Caco-2 (cell line): ENCODE data around the gene AFF1. TPM values are rescaled to one million over a fixed set of nuclear protein-coding genes. Genes with fewer than 3 reads are reported as not detected.

Source experiments
- BruUV-seq: library from RNA; stranded (reverse); fragments of 400-500 nt; replicated peaks from 2 replicates; lab custom pipeline; 2021; lab: Mats Ljungman, UMichigan
- CTCF ChIA-PET: fragments of 300-600 bp; sonication (Branson Sonifier 250); formaldehyde crosslinking; loops from one replicate; lab custom pipeline; 2022; ENCODE audit warnings: antibody characterized with exemption; lab: Charles Lee
- POLR2A ChIA-PET: fragments of 300-600 bp; sonication (Branson Sonifier 250); formaldehyde crosslinking; loops from one replicate; lab custom pipeline; 2022; ENCODE audit warnings: antibody characterized with exemption; lab: Charles Lee
- DNase-seq, 2 experiments: peaks; one replicate each; pipeline versions ENCODE4 v3.0.0 to v3.0.0-alpha.2; 2020 to 2022
- H3K27me3 ChIP-seq: replicated peaks from 2 replicates; pipeline ENCODE4 v1.6.0; 2011; ENCODE audit warnings: low read length; ENCODE audit not compliant: control insufficient read depth, insufficient read depth
- H3K36me3 ChIP-seq: 2 replicates; pipeline ENCODE4 v1.5.1; 2011; ENCODE audit warnings: low read length; ENCODE audit not compliant: control insufficient read depth, insufficient read depth
- H3K4me1 ChIP-seq: fragments of 250-450 bp; sonication (Bioruptor Pico); 2 replicates; pipeline ENCODE4 v1.5.1; 2020; ENCODE audit warnings: mild to moderate bottlenecking
- H3K4me3 ChIP-seq: 2 replicates; pipeline ENCODE4 v1.5.1; 2011; ENCODE audit warnings: low read depth, mild to moderate bottlenecking, control low read depth, low read length
- H3K9me3 ChIP-seq: fragments of 250-450 bp; sonication (Bioruptor Pico); 2 replicates; pipeline ENCODE4 v1.5.1; 2020; ENCODE audit warnings: mild to moderate bottlenecking, moderate library complexity
- H3K27ac Mint-ChIP-seq: one replicate; pipeline ENCODE4 v1.8.0; 2022; ENCODE audit warnings: mixed read lengths; ENCODE audit not compliant: unreplicated experiment
- H3K27me3 Mint-ChIP-seq: one replicate; pipeline ENCODE4 v1.8.0; 2022; ENCODE audit warnings: mixed read lengths; ENCODE audit not compliant: insufficient read depth, unreplicated experiment
- H3K36me3 Mint-ChIP-seq: one replicate; pipeline ENCODE4 v1.8.0; 2022; ENCODE audit warnings: mild to moderate bottlenecking, mixed read lengths; ENCODE audit not compliant: insufficient read depth, unreplicated experiment
- H3K4me1 Mint-ChIP-seq: one replicate; pipeline ENCODE4 v1.8.0; 2022; ENCODE audit warnings: low read depth, mixed read lengths; ENCODE audit not compliant: unreplicated experiment
- H3K4me3 Mint-ChIP-seq: one replicate; pipeline ENCODE4 v1.8.0; 2022; ENCODE audit warnings: mild to moderate bottlenecking, moderate library complexity, mixed read lengths; ENCODE audit not compliant: unreplicated experiment
- H3K9me3 Mint-ChIP-seq: one replicate; pipeline ENCODE4 v1.8.0; 2022; ENCODE audit warnings: mixed read lengths; ENCODE audit not compliant: unreplicated experiment
- intact Hi-C: fragments of 100-400 bp; cut with micrococcal nuclease; formaldehyde crosslinking; loops from one replicate; pipeline ENCODE4 v1.10.0; 2022; ENCODE audit not compliant: unreplicated experiment
- total RNA-seq: library from RNA; stranded (reverse); gene quantifications from 2 replicates; pipeline ENCODE4 v1.2.3, GENCODE V29; 2022
- TF ChIP-seq, protein P1 (sequence below), 2 experiments: fragments of 200-600 bp in 1 of 2; IDR thresholded peaks; 1 replicate in 1 of 2; 2 replicates in 1 of 2; pipeline versions ENCODE4 v1.5.1 to v1.8.0; 2011 to 2022; ENCODE audit warnings: antibody characterized with exemption in 1 of 2, control low read depth in 1 of 2, inconsistent platforms in 1 of 2, low read depth in 1 of 2, low read length in 1 of 2, mild to moderate bottlenecking in 1 of 2, moderate library complexity in 1 of 2; ENCODE audit not compliant: insufficient read depth in 1 of 2, severe bottlenecking in 1 of 2, unreplicated experiment in 1 of 2

The AFF1 gene
- total RNA-seq, 1 experiment from 2014 or later, result 48.3 TPM

- CTCF ChIA-PET, result no interaction called here
Observed at GRCh38 chr4:86947501-86948120, 12.8 kb downstream of the AFF1 start.

DNA sequence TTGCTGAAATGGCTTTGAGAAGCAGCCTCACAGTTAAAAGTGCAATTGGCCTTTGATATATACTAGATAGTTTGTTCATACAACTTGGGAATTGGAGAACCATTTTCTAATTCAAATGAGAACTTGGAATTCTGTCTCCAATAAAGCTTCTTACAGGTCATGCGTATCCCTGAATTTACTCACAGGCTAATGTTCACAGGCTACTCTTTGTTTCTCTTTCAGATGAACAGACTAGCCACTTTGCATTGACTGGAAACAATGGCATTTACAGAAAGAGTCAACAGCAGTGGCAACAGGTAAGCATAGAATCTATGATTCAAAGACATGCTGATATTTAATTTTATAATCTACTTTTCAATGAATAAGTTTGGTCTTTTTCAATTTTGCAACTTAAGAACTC, 13.5 kb downstream of the AFF1 start:
- H3K27ac Mint-ChIP-seq, result no peak overlapping the region
- H3K27me3 ChIP-seq, result no peaks in the 10 kb centered on the region
- intact Hi-C loops, result no loop called here
- no peaks in the 10 kb centered on the region; the same call in 1 of the 2 replicates for H3K36me3 ChIP-seq
- H3K4me1 Mint-ChIP-seq, result peaks cover 8% of the 10 kb centered on the region
- ChIA-PET POLR2A (no interaction called here), CTCF (no interaction called here)
- peaks cover 7% of the 10 kb centered on the region for H3K36me3 Mint-ChIP-seq
- TF ChIP-seq, protein P1, sequence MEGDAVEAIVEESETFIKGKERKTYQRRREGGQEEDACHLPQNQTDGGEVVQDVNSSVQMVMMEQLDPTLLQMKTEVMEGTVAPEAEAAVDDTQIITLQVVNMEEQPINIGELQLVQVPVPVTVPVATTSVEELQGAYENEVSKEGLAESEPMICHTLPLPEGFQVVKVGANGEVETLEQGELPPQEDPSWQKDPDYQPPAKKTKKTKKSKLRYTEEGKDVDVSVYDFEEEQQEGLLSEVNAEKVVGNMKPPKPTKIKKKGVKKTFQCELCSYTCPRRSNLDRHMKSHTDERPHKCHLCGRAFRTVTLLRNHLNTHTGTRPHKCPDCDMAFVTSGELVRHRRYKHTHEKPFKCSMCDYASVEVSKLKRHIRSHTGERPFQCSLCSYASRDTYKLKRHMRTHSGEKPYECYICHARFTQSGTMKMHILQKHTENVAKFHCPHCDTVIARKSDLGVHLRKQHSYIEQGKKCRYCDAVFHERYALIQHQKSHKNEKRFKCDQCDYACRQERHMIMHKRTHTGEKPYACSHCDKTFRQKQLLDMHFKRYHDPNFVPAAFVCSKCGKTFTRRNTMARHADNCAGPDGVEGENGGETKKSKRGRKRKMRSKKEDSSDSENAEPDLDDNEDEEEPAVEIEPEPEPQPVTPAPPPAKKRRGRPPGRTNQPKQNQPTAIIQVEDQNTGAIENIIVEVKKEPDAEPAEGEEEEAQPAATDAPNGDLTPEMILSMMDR (IDR thresholded peaks at IDR 0.05; ENCODE audit: insufficient read depth in 1 of 2, low read depth in 1 of 2, low read length in 1 of 2, severe bottlenecking in 1 of 2, unreplicated experiment in 1 of 2), result no peak
- no peaks in the 10 kb centered on the region for H3K9me3 ChIP-seq
- DNase-seq, result no peak
- H3K4me3 Mint-ChIP-seq, result no peak overlapping the region
- H3K27me3 Mint-ChIP-seq, result no peaks in the 10 kb centered on the region
- H3K4me3 ChIP-seq, result no peak overlapping the region
- H3K9me3 Mint-ChIP-seq, result no peaks in the 10 kb centered on the region
- H3K4me1 ChIP-seq, result no peaks in the 10 kb centered on the region
- BruUV-seq, result no TSS peak

More at GRCh38 chr4:86947501-86948120, 12.8 kb downstream of the AFF1 start:
- TF ChIP-seq, protein P1 (IDR thresholded peaks at IDR 0.05; ENCODE audit: insufficient read depth in 1 of 2, low read depth in 1 of 2, low read length in 1 of 2, severe bottlenecking in 1 of 2, unreplicated experiment in 1 of 2), result no peak
- no peaks in the 10 kb centered on the region; the same call in 1 of the 2 replicates for H3K36me3 ChIP-seq
- peaks cover 8% of the 10 kb centered on the region for H3K4me1 Mint-ChIP-seq
- H3K27ac Mint-ChIP-seq, result no peak overlapping the region
- H3K9me3 Mint-ChIP-seq, result no peaks in the 10 kb centered on the region
- no peaks in the 10 kb centered on the region for H3K27me3 Mint-ChIP-seq
- intact Hi-C loops, result loop anchor here (2.0 kb wide), 1 partner anchor 13 kb away; no protein-coding TSS in a partner anchor
- peaks cover 7% of the 10 kb centered on the region for H3K36me3 Mint-ChIP-seq
- H3K9me3 ChIP-seq, result no peaks in the 10 kb centered on the region
- no peak overlapping the region for H3K4me3 ChIP-seq
- peaks cover 3% of the 10 kb centered on the region for H3K4me1 ChIP-seq
- POLR2A ChIA-PET, result no interaction called here
- H3K4me3 Mint-ChIP-seq, result no peak overlapping the region
- H3K27me3 ChIP-seq, result no peaks in the 10 kb centered on the region
- BruUV-seq, result no TSS peak
- DNase-seq, result no peak

GRCh38 chr4:86950831-86951525, 16.2 kb downstream of the AFF1 start:
- intact Hi-C loops, result no loop called here
- no peak overlapping the region for H3K27ac Mint-ChIP-seq
- Histone ChIP-seq H3K9me3 (no peaks in the 10 kb centered on the region), H3K4me1 (no peaks in the 10 kb centered on the region), H3K4me3 (no peak overlapping the region), H3K27me3 (no peaks in the 10 kb centered on the region), H3K36me3 (no peaks in the 10 kb centered on the region; the same call in 1 of the 2 replicates)
- no peaks in the 10 kb centered on the region for H3K27me3 Mint-ChIP-seq
- no peaks in the 10 kb centered on the region for H3K9me3 Mint-ChIP-seq
- ChIA-PET POLR2A (no interaction called here), CTCF (no interaction called here)
- peaks cover 13% of the 10 kb centered on the region for H3K36me3 Mint-ChIP-seq
- H3K4me3 Mint-ChIP-seq, result no peak overlapping the region
- H3K4me1 Mint-ChIP-seq, result peaks cover 8% of the 10 kb centered on the region
- DNase-seq, result no peak
- BruUV-seq, result no TSS peak
- TF ChIP-seq, protein P1 (IDR thresholded peaks at IDR 0.05; ENCODE audit: insufficient read depth in 1 of 2, low read depth in 1 of 2, low read length in 1 of 2, severe bottlenecking in 1 of 2, unreplicated experiment in 1 of 2), result no peak
